ENCODE data around the gene SMYD3.

Gene SMYD3

DNA sequence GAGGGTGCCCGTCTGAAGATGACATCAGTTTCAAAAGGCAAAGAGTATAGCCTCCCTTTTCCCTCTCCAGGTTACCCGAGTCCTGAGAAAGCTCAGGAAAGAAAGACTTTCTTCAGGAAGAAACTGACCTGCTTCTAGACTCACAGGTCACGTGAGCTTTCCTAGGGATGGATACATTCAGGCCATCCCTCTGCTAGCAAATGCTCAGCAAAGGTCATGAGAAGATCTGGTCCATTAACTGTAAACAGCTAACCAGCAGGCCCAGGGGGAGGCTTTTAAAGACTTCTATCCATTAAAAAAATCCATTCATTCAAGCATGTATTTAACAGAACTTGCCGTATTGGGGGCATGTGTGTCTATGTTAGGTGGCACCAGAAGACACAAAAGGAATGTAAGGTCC is 746.8 kb downstream of the SMYD3 start:
- TF ChIP-seq SIN3A (IDR thresholded peaks at IDR 0.05; ENCODE audit: borderline replicate concordance, insufficient read depth, low read length) (no peak), TAF1 (IDR thresholded peaks at IDR 0.05; ENCODE audit: borderline replicate concordance, insufficient read depth, low read length) (no peak), POLR2AphosphoS5 (IDR thresholded peaks at IDR 0.05; ENCODE audit: low read depth, low read length) (no peak), FOXP2 (optimal IDR thresholded peaks at IDR 0.05; ENCODE audit: borderline replicate concordance, extremely low read depth, extremely low read length, insufficient read depth) (no peak)
- TF ChIP-seq, protein P1, sequence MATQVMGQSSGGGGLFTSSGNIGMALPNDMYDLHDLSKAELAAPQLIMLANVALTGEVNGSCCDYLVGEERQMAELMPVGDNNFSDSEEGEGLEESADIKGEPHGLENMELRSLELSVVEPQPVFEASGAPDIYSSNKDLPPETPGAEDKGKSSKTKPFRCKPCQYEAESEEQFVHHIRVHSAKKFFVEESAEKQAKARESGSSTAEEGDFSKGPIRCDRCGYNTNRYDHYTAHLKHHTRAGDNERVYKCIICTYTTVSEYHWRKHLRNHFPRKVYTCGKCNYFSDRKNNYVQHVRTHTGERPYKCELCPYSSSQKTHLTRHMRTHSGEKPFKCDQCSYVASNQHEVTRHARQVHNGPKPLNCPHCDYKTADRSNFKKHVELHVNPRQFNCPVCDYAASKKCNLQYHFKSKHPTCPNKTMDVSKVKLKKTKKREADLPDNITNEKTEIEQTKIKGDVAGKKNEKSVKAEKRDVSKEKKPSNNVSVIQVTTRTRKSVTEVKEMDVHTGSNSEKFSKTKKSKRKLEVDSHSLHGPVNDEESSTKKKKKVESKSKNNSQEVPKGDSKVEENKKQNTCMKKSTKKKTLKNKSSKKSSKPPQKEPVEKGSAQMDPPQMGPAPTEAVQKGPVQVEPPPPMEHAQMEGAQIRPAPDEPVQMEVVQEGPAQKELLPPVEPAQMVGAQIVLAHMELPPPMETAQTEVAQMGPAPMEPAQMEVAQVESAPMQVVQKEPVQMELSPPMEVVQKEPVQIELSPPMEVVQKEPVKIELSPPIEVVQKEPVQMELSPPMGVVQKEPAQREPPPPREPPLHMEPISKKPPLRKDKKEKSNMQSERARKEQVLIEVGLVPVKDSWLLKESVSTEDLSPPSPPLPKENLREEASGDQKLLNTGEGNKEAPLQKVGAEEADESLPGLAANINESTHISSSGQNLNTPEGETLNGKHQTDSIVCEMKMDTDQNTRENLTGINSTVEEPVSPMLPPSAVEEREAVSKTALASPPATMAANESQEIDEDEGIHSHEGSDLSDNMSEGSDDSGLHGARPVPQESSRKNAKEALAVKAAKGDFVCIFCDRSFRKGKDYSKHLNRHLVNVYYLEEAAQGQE (IDR thresholded peaks at IDR 0.05; ENCODE audit: insufficient read depth in 1 of 2, low read depth in 2 of 2, low read length in 2 of 2) = no peak

DNA sequence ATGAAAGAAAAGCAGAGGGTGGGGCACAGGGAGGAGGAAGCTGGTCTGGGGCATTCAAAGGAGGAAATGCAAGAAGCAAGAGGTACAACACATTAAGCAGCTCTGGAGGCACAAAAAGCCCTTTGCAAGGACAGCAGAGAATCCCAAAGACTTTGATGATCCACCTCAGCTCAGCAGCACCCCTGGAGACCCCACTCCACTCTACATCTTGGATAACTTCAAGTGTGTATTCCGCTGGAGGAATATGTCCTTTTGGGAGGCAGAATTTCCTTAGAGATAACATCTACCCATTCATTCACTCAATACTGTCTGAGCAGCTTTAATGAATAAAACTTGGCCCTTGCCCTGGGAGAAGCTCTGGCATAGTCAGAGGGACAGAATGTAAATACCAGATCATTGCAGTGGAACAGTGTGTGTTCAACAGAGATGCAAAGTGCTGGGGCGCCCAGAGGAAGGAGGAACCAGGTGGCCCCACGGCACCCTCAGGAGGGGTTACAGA is 752.6 kb downstream of the SMYD3 start:
- TF ChIP-seq, protein P1 (IDR thresholded peaks at IDR 0.05; ENCODE audit: insufficient read depth in 1 of 2, low read depth in 2 of 2, low read length in 2 of 2) = no peak
- TF ChIP-seq SIN3A (IDR thresholded peaks at IDR 0.05; ENCODE audit: borderline replicate concordance, insufficient read depth, low read length) = no peak
- no peak for TF ChIP-seq TAF1 (IDR thresholded peaks at IDR 0.05; ENCODE audit: borderline replicate concordance, insufficient read depth, low read length)
- no peak for TF ChIP-seq POLR2AphosphoS5 (IDR thresholded peaks at IDR 0.05; ENCODE audit: low read depth, low read length)
- no peak for TF ChIP-seq FOXP2 (optimal IDR thresholded peaks at IDR 0.05; ENCODE audit: borderline replicate concordance, extremely low read depth, extremely low read length, insufficient read depth)

DNA sequence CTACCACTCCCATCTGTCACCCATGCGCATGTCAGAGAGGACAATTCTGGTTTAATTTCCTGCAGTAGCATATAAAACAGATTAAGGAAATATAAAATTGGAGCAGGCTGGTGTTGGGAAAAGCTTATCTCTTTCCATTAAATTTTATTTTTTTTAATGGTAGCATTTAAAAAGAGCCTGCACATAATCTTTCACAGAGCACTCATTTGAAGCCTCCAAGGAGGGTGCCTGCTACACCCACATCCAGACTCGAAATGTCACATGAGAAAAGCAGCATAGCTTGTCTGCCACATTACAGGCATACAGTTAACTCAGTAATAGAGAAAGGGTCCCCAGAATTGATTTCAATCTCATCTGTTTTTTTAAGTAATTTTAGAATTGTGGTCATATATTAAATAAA is 753.3 kb downstream of the SMYD3 start:
- TF ChIP-seq SIN3A (IDR thresholded peaks at IDR 0.05; ENCODE audit: borderline replicate concordance, insufficient read depth, low read length) = no peak
- TF ChIP-seq, protein P1 (IDR thresholded peaks at IDR 0.05; ENCODE audit: insufficient read depth in 1 of 2, low read depth in 2 of 2, low read length in 2 of 2) = no peak
- no peak for TF ChIP-seq POLR2AphosphoS5 (IDR thresholded peaks at IDR 0.05; ENCODE audit: low read depth, low read length)
- TF ChIP-seq FOXP2 (optimal IDR thresholded peaks at IDR 0.05; ENCODE audit: borderline replicate concordance, extremely low read depth, extremely low read length, insufficient read depth) = no peak
- no peak for TF ChIP-seq TAF1 (IDR thresholded peaks at IDR 0.05; ENCODE audit: borderline replicate concordance, insufficient read depth, low read length)

DNA sequence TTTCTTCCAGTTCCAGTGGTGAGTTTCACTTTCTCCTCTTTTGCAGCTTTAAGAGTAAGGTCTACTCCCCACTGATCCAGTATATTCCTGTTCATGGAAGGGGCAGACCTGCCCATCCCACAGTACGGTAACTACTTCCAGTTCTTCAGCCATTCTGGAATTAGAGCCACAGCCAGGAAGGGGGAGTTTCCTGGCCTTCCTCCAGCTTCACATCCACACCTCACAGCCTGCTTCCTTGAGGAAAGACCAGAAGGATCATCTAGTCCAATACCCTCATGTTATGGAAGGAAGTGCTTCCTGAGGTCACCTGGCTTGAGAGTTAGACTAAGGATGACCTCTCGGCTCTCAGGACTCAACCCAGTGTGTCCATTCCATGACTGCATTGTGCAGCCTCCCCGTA is 754.5 kb downstream of the SMYD3 start:
- TF ChIP-seq FOXP2 (optimal IDR thresholded peaks at IDR 0.05; ENCODE audit: borderline replicate concordance, extremely low read depth, extremely low read length, insufficient read depth) = no peak
- TF ChIP-seq POLR2AphosphoS5 (IDR thresholded peaks at IDR 0.05; ENCODE audit: low read depth, low read length) = no peak
- TF ChIP-seq, protein P1 (IDR thresholded peaks at IDR 0.05; ENCODE audit: insufficient read depth in 1 of 2, low read depth in 2 of 2, low read length in 2 of 2) = no peak
- TF ChIP-seq SIN3A (IDR thresholded peaks at IDR 0.05; ENCODE audit: borderline replicate concordance, insufficient read depth, low read length) = no peak
- TF ChIP-seq TAF1 (IDR thresholded peaks at IDR 0.05; ENCODE audit: borderline replicate concordance, insufficient read depth, low read length) = no peak
